Measurements from ENCODE around the gene ZNF727. TPM values are rescaled to one million over a fixed set of nuclear protein-coding genes. Genes with fewer than 3 reads are reported as not detected.

The ZNF727 gene
- total RNA-seq (2022; extraction: Qiagen RNA extraction) = not detected in 5 replicates

GRCh38 chr7:64045301-64046040 is at the start of gene ZNF727:
Gene ZNF727 (plus strand): TSS chr7:64045434. CDS start chr7:64045622, 188 bp downstream.

DNA sequence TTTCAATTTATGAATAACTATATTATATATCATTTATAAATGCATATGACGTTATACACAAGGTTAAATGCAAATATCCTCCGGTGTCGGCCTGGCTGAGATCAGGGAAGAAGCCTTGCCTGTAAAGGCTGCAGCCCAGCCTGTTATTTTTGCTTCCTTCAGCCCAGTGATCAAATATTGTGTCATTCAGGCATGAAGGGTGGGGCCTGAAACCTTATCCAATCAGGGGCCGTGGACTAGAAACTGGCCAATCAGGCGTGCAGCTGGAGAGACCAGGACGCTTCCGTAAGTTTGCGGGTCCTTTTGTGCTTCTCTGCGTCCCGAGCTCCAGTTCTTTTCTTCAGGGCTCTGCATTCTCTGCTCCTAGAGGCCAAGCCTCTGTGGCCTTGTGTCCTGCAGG is 46.7 kb upstream of the ZNF727 start, which contains the start of gene ZNF722:
ZNF722 (plus strand) TSS at position 301 of the 400 bp plus-strand sequence. CDS start 113 bp downstream, outside the sequence.

Other genes with a start within 250 kb of the ZNF727 start
- gene ZNF722, start 46.6 kb upstream of the ZNF727 start, total RNA-seq (2022; extraction: Qiagen RNA extraction) = not detected in 5 replicates
- not detected in 5 replicates for gene ZNF735, start 161.8 kb downstream of the ZNF727 start, total RNA-seq (2022; extraction: Qiagen RNA extraction)
- gene ZNF679, start 183.0 kb downstream of the ZNF727 start, total RNA-seq (2022; extraction: Qiagen RNA extraction) = not detected in 5 replicates